Peyer's patch (tissue), 4 donors: ENCODE measurements around the gene RFC1.
"Not testable (repeated sequence)": the region's sequence is repeated elsewhere in the genome, so short reads cannot be mapped to it uniquely, and the experiment has no call there.

Experiments used
- CTCF ChIP-seq, 6 experiments: fragments of 450-650 bp in 4 of 6; fragments of 200-600 bp in 2 of 6; sonication (generic) in 1 of 6; IDR thresholded peaks; one replicate each; pipeline ENCODE4 v1.5.1; 2017 to 2019; ENCODE audit warnings: antibody characterized with exemption in 6 of 6, mild to moderate bottlenecking in 3 of 6, moderate library complexity in 1 of 6
- POLR2A ChIP-seq, 2 donors: fragments of 450-650 bp; IDR thresholded peaks; one replicate each; pipeline ENCODE4 v1.5.1; 2017; ENCODE audit warnings: antibody characterized with exemption in 2 of 2, mild to moderate bottlenecking in 2 of 2, moderate library complexity in 2 of 2

- not testable (repeated sequence) for TF ChIP-seq CTCF, POLR2A (IDR thresholded peaks at IDR 0.05)
Observed at GRCh38 chr4:39411561-39411960, 45.4 kb upstream of the RFC1 start.
